Natural killer cell (primary cell): Measurements from ENCODE around the gene MFSD1. TPM values are rescaled to one million over a fixed set of nuclear protein-coding genes. Genes with fewer than 3 reads are reported as not detected.

Experiments used
- ATAC-seq, 3 donors: fragments of 150-1000 bp in 2 of 3; fragments of 200-7000 bp in 1 of 3; cut with Tn5 transposase; 1 replicate in 1 of 3; 2 replicates in 2 of 3; pipeline ENCODE4 v1.10.0; 2021; ENCODE audit warnings: mild to moderate bottlenecking in 2 of 3, moderate library complexity in 2 of 3
- DNase-seq, 2 donors: peaks; one replicate each; pipeline versions ENCODE4 v3.0.0 to v3.0.0-alpha.2; 2013 to 2021; ENCODE audit warnings: mixed read lengths in 1 of 2
- H3K27ac ChIP-seq: one replicate; pipeline ENCODE4 v1.5.1; 2013; ENCODE audit warnings: mild to moderate bottlenecking, low read length
- H3K27me3 ChIP-seq: one replicate; pipeline ENCODE4 v1.6.1; 2013; ENCODE audit warnings: low read length; ENCODE audit not compliant: control insufficient read depth, insufficient read depth
- H3K36me3 ChIP-seq: one replicate; pipeline ENCODE4 v1.6.1; 2013; ENCODE audit warnings: low read length; ENCODE audit not compliant: control insufficient read depth, insufficient read depth
- H3K4me1 ChIP-seq: one replicate; pipeline ENCODE4 v1.6.1; 2013; ENCODE audit warnings: low read length; ENCODE audit not compliant: control insufficient read depth, insufficient read depth
- H3K4me3 ChIP-seq: one replicate; pipeline ENCODE4 v1.5.1; 2013; ENCODE audit warnings: low read length
- H3K9me3 ChIP-seq: one replicate; pipeline ENCODE4 v1.6.1; 2013; ENCODE audit warnings: low read length; ENCODE audit not compliant: control insufficient read depth, insufficient read depth
- H3K27ac Mint-ChIP-seq, 2 donors: one replicate each; pipeline ENCODE4 v1.8.0; 2022; ENCODE audit warnings: mild to moderate bottlenecking in 2 of 2, mixed read lengths in 2 of 2, moderate library complexity in 1 of 2
- H3K27me3 Mint-ChIP-seq, 2 donors: one replicate each; pipeline ENCODE4 v1.8.0; 2022; ENCODE audit warnings: low read depth in 2 of 2, mixed read lengths in 2 of 2
- H3K36me3 Mint-ChIP-seq: one replicate; pipeline ENCODE4 v1.8.0; 2022; ENCODE audit warnings: mixed read lengths
- H3K4me1 Mint-ChIP-seq, 2 donors: one replicate each; pipeline ENCODE4 v1.8.0; 2022; ENCODE audit warnings: mixed read lengths in 2 of 2
- H3K4me3 Mint-ChIP-seq: one replicate; pipeline ENCODE4 v1.8.0; 2022; ENCODE audit warnings: mild to moderate bottlenecking, moderate library complexity, mixed read lengths
- H3K9me3 Mint-ChIP-seq, 2 donors: one replicate each; pipeline ENCODE4 v1.8.0; 2022; ENCODE audit warnings: mixed read lengths in 2 of 2
- WGBS: methylation state at CpG from one replicate; pipeline ENCODE4 v1.1.7; 2013; ENCODE audit warnings: missing lambda C conversion rate; ENCODE audit not compliant: insufficient coverage; 5-methylcytosine and 5-hydroxymethylcytosine counted together
- intact Hi-C: fragments of 100-400 bp; cut with micrococcal nuclease; formaldehyde crosslinking; loops from one replicate; pipeline ENCODE4 v1.14.2; 2022
- total RNA-seq, 4 donors: library from RNA; stranded (reverse); fragments of 120-200 nt in 1 of 4; gene quantifications; one replicate each; pipeline versions ENCODE4 v1.2.3 to v1.2.4, GENCODE V29; 2013 to 2022
- TF ChIP-seq, protein P1 (sequence below): fragments of 200-600 bp; IDR thresholded peaks from one replicate; pipeline ENCODE4 v1.8.0; 2022; ENCODE audit warnings: antibody characterized with exemption

The MFSD1 gene
- total RNA-seq, 3 donors from 2014 or later (not counting 1 experiment from before 2014, with no cell fraction given), result 27.3 to 37.3 (median 33.6) TPM

GRCh38 chr3:158792709-158793108 lies 9.1 kb upstream of the MFSD1 start:
- Histone ChIP-seq H3K27me3 (no peaks in the 10 kb centered on the region), H3K4me3 (no peak overlapping the region), H3K4me1 (no peaks in the 10 kb centered on the region), H3K27ac (no peak overlapping the region), H3K36me3 (no peaks in the 10 kb centered on the region), H3K9me3 (no peaks in the 10 kb centered on the region)
- no peak for DNase-seq
- 92% methylated on average over 8 of the region's 8 CpGs for WGBS
- H3K36me3 Mint-ChIP-seq, result no peaks in the 10 kb centered on the region
- no peak for ATAC-seq
- TF ChIP-seq, protein P1, sequence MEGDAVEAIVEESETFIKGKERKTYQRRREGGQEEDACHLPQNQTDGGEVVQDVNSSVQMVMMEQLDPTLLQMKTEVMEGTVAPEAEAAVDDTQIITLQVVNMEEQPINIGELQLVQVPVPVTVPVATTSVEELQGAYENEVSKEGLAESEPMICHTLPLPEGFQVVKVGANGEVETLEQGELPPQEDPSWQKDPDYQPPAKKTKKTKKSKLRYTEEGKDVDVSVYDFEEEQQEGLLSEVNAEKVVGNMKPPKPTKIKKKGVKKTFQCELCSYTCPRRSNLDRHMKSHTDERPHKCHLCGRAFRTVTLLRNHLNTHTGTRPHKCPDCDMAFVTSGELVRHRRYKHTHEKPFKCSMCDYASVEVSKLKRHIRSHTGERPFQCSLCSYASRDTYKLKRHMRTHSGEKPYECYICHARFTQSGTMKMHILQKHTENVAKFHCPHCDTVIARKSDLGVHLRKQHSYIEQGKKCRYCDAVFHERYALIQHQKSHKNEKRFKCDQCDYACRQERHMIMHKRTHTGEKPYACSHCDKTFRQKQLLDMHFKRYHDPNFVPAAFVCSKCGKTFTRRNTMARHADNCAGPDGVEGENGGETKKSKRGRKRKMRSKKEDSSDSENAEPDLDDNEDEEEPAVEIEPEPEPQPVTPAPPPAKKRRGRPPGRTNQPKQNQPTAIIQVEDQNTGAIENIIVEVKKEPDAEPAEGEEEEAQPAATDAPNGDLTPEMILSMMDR, result no peak
- no peak overlapping the region for H3K27ac Mint-ChIP-seq
- H3K9me3 Mint-ChIP-seq, result no peaks in the 10 kb centered on the region
- H3K27me3 Mint-ChIP-seq, result peaks cover 3 to 5% of the 10 kb centered on the region in 2 donors
- intact Hi-C loops, result loop anchor here (5.0 kb wide), 1 partner anchor 255 kb away; no protein-coding TSS in a partner anchor
- peaks cover 4 to 5% of the 10 kb centered on the region in 2 donors for H3K4me1 Mint-ChIP-seq
- no peak overlapping the region for H3K4me3 Mint-ChIP-seq

- H3K4me3 ChIP-seq, result no peak overlapping the region
- Mint-ChIP-seq H3K9me3 (no peaks in the 10 kb centered on the region), H3K27me3 (peaks cover 3 to 5% of the 10 kb centered on the region in 2 donors), H3K4me1 (peaks cover 4 to 5% of the 10 kb centered on the region in 2 donors), H3K4me3 (no peak overlapping the region), H3K36me3 (no peaks in the 10 kb centered on the region), H3K27ac (no peak overlapping the region)
- ATAC-seq (no peak), DNase-seq (no peak)
- H3K36me3 ChIP-seq, result no peaks in the 10 kb centered on the region
- no peaks in the 10 kb centered on the region for H3K9me3 ChIP-seq
- intact Hi-C loops, result loop anchor here (5.0 kb wide), 1 partner anchor 257 kb away; no protein-coding TSS in a partner anchor
- WGBS, result no CpG with 5 or more reads among the region's 2 CpGs
- TF ChIP-seq, protein P1, result no peak
- no peak overlapping the region for H3K27ac ChIP-seq
- no peaks in the 10 kb centered on the region for H3K27me3 ChIP-seq
- H3K4me1 ChIP-seq, result no peaks in the 10 kb centered on the region
Observed at GRCh38 chr3:158794206-158794605, 7.6 kb upstream of the MFSD1 start.

DNA sequence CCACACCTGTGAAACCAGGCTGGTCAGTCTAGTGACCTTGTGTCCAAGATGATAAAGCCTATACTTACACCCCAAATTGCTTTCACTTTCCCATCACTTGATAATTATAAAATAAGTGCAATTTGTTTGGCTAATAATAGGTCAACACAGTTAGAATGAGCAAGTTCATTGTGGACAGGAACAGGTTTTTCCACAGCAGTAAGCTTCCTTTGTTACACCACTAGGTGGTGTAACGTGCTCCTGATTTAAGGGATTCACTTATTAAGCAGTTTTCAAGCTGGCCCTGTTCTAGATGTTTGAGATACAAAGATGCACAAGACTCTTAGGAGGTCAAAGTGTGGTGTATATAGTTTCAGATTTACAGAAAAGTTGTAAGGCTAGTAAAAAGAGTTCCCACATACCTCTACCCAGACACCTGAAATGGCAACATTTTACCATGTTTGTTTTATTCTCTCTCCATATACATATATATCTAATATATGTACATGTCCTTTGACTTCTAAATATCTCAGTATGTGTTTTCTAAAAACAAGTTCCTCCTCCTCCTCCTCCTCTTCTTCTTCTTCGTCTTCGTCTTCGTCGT lies 6.8 kb upstream of the MFSD1 start:
- Histone ChIP-seq H3K27ac (no peak overlapping the region), H3K4me3 (no peak overlapping the region), H3K27me3 (no peaks in the 10 kb centered on the region), H3K36me3 (no peaks in the 10 kb centered on the region), H3K4me1 (no peaks in the 10 kb centered on the region), H3K9me3 (no peaks in the 10 kb centered on the region)
- peak in 1 of 2 donors; percentile 40 for DNase-seq
- no peaks in the 10 kb centered on the region for H3K9me3 Mint-ChIP-seq
- H3K27me3 Mint-ChIP-seq, result peaks cover 3 to 5% of the 10 kb centered on the region in 2 donors
- intact Hi-C loops, result loop anchor here (5.0 kb wide), 1 partner anchor 258 kb away; no protein-coding TSS in a partner anchor
- H3K4me3 Mint-ChIP-seq, result no peak overlapping the region
- WGBS, result 92% methylated on average over 5 of the region's 5 CpGs
- H3K4me1 Mint-ChIP-seq, result peaks cover 4 to 5% of the 10 kb centered on the region in 2 donors
- H3K27ac Mint-ChIP-seq, result no peak overlapping the region
- TF ChIP-seq, protein P1, result peak; percentile 69
- no peaks in the 10 kb centered on the region for H3K36me3 Mint-ChIP-seq
- peak in 2 of 3 donors; percentile 55 to 65 for ATAC-seq

GRCh38 chr3:158801201-158801600 lies 653 bp upstream of the MFSD1 start:
- H3K4me3 ChIP-seq, result peak overlapping the region; percentile 79

More at GRCh38 chr3:158801201-158801600, 653 bp upstream of the MFSD1 start:
- 47% methylated on average over 11 of the region's 11 CpGs for WGBS
- DNase-seq, result peak in 1 of 2 donors; percentile 28
- Mint-ChIP-seq H3K4me1 (peaks cover 28 to 30% of the 10 kb centered on the region in 2 donors), H3K36me3 (no peaks in the 10 kb centered on the region), H3K4me3 (peak overlapping the region; percentile 90), H3K9me3 (no peaks in the 10 kb centered on the region), H3K27me3 (peaks cover 3 to 4% of the 10 kb centered on the region in 2 donors), H3K27ac (peak overlapping the region; percentile 80 to 89)
- no peak for ATAC-seq
- Histone ChIP-seq H3K27me3 (no peaks in the 10 kb centered on the region), H3K9me3 (no peaks in the 10 kb centered on the region), H3K36me3 (peaks cover 2% of the 10 kb centered on the region), H3K4me1 (peaks cover 17% of the 10 kb centered on the region), H3K27ac (peak overlapping the region; percentile 72)
- TF ChIP-seq, protein P1, result no peak
- intact Hi-C loops, result no loop called here
